K562 (cell line): Measurements from ENCODE around the gene KRTAP10-8. TPM values are rescaled to one million over a fixed set of nuclear protein-coding genes. Genes with fewer than 3 reads are reported as not detected.

Source experiments
- ARID2 ChIP-seq: fragments of 450-650 bp; IDR thresholded peaks from 2 replicates; pipeline ENCODE4 v1.6.1; 2017; ENCODE audit warnings: antibody characterized with exemption, mild to moderate bottlenecking
- DMBX1 ChIP-seq: fragments of 250-450 bp; sonication (Bioruptor Pico); IDR thresholded peaks from 2 replicates; pipeline ENCODE4 v1.8.0; 2022; ENCODE audit warnings: inconsistent platforms, mild to moderate bottlenecking, moderate library complexity, borderline replicate concordance
- MCM2 ChIP-seq: fragments of 450-650 bp; IDR thresholded peaks from 2 replicates; pipeline ENCODE4 v1.6.1; 2017; ENCODE audit warnings: low read depth, mild to moderate bottlenecking
- ZNF12 ChIP-seq: sonication (generic); formaldehyde crosslinking; IDR thresholded peaks from 2 replicates; pipeline ENCODE4 v1.4.0; 2020; ENCODE audit warnings: mild to moderate bottlenecking, missing genetic modification reagents
- ZNF121 ChIP-seq: sonication (generic); formaldehyde crosslinking; conservative IDR thresholded peaks from 2 replicates; pipeline ENCODE4 v1.8.0; 2022; ENCODE audit warnings: missing genetic modification reagents
- polyA plus RNA-seq, 8 experiments: library from polyadenylated mRNA; depleted of rRNA in 4 of 8; stranded (reverse) in 5 of 8; unstranded in 3 of 8; fragments of >200 nt; fragmentation: Nextera tagmentation in 2 of 8; fragmentation: Illumina TruSeq in 1 of 8; extraction: Ambion mirVana in 2 of 8; extraction: Trizol in 1 of 8; gene quantifications; 2 replicates each; pipeline versions ENCODE4 v1.2.1 to v1.2.3, GENCODE V29; 2011 to 2014; ENCODE audit warnings: inconsistent platforms in 1 of 8, missing spikeins in 1 of 8
- total RNA-seq, 7 experiments: library from RNA; depleted of rRNA in 6 of 7; stranded (reverse); fragments of >200 nt in 6 of 7; fragmentation: Illumina TruSeq in 2 of 7; extraction: Trizol in 2 of 7; gene quantifications; 2 replicates each; pipeline versions ENCODE4 v1.2.1 to v1.2.3, GENCODE V29; 2011 to 2021; ENCODE audit warnings: low replicate concordance in 1 of 7
- TF ChIP-seq, protein P1 (sequence below): fragments of 450-650 bp; IDR thresholded peaks from 2 replicates; pipeline ENCODE4 v1.6.1; 2016; ENCODE audit warnings: mild to moderate bottlenecking, moderate library complexity
- TF ChIP-seq, protein P2 (sequence below): fragments of 450-650 bp; IDR thresholded peaks from 2 replicates; pipeline ENCODE4 v1.6.1; 2017; ENCODE audit warnings: antibody characterized with exemption, mild to moderate bottlenecking
- TF ChIP-seq, protein P3 (sequence below): sonication (generic); formaldehyde crosslinking; IDR thresholded peaks from 2 replicates; pipeline ENCODE4 v1.8.0; 2022; ENCODE audit warnings: mild to moderate bottlenecking, missing genetic modification reagents

Gene KRTAP10-8
- total and polyA plus RNA-seq, 9 of the 15 experiments (the other 6 are each of a cell fraction or from before 2014, with no cell fraction given) = not detected

DNA sequence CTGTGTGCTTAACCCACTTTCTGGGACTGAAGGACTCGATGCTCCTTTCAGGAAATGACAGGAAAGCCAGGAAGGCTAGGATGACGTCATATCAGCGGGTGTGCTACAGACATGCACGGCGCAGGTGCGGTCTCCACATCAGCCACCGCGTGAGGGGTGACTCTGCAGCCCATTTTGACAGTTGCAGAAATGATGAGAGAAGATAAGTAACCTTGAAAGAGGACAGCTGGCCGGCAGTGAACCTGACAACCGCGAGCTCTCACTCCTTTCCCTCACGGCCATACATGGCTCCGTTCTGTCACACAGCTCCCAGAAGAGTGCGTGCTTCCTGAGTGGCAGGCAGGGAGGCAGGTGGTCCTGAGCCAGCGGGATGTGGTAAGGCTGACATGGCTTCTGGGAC lies 29.8 kb upstream of the KRTAP10-8 start (continued):
- TF ChIP-seq, protein P1, sequence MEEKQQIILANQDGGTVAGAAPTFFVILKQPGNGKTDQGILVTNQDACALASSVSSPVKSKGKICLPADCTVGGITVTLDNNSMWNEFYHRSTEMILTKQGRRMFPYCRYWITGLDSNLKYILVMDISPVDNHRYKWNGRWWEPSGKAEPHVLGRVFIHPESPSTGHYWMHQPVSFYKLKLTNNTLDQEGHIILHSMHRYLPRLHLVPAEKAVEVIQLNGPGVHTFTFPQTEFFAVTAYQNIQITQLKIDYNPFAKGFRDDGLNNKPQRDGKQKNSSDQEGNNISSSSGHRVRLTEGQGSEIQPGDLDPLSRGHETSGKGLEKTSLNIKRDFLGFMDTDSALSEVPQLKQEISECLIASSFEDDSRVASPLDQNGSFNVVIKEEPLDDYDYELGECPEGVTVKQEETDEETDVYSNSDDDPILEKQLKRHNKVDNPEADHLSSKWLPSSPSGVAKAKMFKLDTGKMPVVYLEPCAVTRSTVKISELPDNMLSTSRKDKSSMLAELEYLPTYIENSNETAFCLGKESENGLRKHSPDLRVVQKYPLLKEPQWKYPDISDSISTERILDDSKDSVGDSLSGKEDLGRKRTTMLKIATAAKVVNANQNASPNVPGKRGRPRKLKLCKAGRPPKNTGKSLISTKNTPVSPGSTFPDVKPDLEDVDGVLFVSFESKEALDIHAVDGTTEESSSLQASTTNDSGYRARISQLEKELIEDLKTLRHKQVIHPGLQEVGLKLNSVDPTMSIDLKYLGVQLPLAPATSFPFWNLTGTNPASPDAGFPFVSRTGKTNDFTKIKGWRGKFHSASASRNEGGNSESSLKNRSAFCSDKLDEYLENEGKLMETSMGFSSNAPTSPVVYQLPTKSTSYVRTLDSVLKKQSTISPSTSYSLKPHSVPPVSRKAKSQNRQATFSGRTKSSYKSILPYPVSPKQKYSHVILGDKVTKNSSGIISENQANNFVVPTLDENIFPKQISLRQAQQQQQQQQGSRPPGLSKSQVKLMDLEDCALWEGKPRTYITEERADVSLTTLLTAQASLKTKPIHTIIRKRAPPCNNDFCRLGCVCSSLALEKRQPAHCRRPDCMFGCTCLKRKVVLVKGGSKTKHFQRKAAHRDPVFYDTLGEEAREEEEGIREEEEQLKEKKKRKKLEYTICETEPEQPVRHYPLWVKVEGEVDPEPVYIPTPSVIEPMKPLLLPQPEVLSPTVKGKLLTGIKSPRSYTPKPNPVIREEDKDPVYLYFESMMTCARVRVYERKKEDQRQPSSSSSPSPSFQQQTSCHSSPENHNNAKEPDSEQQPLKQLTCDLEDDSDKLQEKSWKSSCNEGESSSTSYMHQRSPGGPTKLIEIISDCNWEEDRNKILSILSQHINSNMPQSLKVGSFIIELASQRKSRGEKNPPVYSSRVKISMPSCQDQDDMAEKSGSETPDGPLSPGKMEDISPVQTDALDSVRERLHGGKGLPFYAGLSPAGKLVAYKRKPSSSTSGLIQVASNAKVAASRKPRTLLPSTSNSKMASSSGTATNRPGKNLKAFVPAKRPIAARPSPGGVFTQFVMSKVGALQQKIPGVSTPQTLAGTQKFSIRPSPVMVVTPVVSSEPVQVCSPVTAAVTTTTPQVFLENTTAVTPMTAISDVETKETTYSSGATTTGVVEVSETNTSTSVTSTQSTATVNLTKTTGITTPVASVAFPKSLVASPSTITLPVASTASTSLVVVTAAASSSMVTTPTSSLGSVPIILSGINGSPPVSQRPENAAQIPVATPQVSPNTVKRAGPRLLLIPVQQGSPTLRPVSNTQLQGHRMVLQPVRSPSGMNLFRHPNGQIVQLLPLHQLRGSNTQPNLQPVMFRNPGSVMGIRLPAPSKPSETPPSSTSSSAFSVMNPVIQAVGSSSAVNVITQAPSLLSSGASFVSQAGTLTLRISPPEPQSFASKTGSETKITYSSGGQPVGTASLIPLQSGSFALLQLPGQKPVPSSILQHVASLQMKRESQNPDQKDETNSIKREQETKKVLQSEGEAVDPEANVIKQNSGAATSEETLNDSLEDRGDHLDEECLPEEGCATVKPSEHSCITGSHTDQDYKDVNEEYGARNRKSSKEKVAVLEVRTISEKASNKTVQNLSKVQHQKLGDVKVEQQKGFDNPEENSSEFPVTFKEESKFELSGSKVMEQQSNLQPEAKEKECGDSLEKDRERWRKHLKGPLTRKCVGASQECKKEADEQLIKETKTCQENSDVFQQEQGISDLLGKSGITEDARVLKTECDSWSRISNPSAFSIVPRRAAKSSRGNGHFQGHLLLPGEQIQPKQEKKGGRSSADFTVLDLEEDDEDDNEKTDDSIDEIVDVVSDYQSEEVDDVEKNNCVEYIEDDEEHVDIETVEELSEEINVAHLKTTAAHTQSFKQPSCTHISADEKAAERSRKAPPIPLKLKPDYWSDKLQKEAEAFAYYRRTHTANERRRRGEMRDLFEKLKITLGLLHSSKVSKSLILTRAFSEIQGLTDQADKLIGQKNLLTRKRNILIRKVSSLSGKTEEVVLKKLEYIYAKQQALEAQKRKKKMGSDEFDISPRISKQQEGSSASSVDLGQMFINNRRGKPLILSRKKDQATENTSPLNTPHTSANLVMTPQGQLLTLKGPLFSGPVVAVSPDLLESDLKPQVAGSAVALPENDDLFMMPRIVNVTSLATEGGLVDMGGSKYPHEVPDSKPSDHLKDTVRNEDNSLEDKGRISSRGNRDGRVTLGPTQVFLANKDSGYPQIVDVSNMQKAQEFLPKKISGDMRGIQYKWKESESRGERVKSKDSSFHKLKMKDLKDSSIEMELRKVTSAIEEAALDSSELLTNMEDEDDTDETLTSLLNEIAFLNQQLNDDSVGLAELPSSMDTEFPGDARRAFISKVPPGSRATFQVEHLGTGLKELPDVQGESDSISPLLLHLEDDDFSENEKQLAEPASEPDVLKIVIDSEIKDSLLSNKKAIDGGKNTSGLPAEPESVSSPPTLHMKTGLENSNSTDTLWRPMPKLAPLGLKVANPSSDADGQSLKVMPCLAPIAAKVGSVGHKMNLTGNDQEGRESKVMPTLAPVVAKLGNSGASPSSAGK = peak; percentile 66
- TF ChIP-seq, protein P2, sequence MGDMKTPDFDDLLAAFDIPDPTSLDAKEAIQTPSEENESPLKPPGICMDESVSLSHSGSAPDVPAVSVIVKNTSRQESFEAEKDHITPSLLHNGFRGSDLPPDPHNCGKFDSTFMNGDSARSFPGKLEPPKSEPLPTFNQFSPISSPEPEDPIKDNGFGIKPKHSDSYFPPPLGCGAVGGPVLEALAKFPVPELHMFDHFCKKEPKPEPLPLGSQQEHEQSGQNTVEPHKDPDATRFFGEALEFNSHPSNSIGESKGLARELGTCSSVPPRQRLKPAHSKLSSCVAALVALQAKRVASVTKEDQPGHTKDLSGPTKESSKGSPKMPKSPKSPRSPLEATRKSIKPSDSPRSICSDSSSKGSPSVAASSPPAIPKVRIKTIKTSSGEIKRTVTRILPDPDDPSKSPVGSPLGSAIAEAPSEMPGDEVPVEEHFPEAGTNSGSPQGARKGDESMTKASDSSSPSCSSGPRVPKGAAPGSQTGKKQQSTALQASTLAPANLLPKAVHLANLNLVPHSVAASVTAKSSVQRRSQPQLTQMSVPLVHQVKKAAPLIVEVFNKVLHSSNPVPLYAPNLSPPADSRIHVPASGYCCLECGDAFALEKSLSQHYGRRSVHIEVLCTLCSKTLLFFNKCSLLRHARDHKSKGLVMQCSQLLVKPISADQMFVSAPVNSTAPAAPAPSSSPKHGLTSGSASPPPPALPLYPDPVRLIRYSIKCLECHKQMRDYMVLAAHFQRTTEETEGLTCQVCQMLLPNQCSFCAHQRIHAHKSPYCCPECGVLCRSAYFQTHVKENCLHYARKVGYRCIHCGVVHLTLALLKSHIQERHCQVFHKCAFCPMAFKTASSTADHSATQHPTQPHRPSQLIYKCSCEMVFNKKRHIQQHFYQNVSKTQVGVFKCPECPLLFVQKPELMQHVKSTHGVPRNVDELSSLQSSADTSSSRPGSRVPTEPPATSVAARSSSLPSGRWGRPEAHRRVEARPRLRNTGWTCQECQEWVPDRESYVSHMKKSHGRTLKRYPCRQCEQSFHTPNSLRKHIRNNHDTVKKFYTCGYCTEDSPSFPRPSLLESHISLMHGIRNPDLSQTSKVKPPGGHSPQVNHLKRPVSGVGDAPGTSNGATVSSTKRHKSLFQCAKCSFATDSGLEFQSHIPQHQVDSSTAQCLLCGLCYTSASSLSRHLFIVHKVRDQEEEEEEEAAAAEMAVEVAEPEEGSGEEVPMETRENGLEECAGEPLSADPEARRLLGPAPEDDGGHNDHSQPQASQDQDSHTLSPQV = no peak
- TF ChIP-seq, protein P3, sequence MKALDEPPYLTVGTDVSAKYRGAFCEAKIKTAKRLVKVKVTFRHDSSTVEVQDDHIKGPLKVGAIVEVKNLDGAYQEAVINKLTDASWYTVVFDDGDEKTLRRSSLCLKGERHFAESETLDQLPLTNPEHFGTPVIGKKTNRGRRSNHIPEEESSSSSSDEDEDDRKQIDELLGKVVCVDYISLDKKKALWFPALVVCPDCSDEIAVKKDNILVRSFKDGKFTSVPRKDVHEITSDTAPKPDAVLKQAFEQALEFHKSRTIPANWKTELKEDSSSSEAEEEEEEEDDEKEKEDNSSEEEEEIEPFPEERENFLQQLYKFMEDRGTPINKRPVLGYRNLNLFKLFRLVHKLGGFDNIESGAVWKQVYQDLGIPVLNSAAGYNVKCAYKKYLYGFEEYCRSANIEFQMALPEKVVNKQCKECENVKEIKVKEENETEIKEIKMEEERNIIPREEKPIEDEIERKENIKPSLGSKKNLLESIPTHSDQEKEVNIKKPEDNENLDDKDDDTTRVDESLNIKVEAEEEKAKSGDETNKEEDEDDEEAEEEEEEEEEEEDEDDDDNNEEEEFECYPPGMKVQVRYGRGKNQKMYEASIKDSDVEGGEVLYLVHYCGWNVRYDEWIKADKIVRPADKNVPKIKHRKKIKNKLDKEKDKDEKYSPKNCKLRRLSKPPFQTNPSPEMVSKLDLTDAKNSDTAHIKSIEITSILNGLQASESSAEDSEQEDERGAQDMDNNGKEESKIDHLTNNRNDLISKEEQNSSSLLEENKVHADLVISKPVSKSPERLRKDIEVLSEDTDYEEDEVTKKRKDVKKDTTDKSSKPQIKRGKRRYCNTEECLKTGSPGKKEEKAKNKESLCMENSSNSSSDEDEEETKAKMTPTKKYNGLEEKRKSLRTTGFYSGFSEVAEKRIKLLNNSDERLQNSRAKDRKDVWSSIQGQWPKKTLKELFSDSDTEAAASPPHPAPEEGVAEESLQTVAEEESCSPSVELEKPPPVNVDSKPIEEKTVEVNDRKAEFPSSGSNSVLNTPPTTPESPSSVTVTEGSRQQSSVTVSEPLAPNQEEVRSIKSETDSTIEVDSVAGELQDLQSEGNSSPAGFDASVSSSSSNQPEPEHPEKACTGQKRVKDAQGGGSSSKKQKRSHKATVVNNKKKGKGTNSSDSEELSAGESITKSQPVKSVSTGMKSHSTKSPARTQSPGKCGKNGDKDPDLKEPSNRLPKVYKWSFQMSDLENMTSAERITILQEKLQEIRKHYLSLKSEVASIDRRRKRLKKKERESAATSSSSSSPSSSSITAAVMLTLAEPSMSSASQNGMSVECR = no peak
- TF ChIP-seq DMBX1 (peak; percentile 70; the same call in 1 of the 2 replicates), ZNF12 (CRISPR knock-in tag) (no peak), ARID2 (no peak), ZNF121 (CRISPR knock-in tag) (no peak), MCM2 (no peak)
